BJ (cell line): ENCODE results near the gene TEX101. TPM values are rescaled to one million over a fixed set of nuclear protein-coding genes. Genes with fewer than 3 reads are reported as not detected.
"Not testable (repeated sequence)": the region's sequence is repeated elsewhere in the genome, so short reads cannot be mapped to it uniquely, and the experiment has no call there.

Source experiments
- CTCF ChIA-PET: fragments of 350-600 bp; formaldehyde crosslinking; extraction: SDS; loops from one replicate; lab custom pipeline; 2021; ENCODE audit warnings: antibody characterized with exemption, inconsistent platforms; lab: Yijun Ruan, JAX
- POLR2A ChIA-PET: fragments of 300-600 bp; sonication (Branson Sonifier 250); formaldehyde crosslinking; extraction: SDS; loops from one replicate; lab custom pipeline; 2021; ENCODE audit warnings: antibody characterized with exemption; lab: Charles Lee
- DNase-seq: peaks from one replicate; pipeline ENCODE4 v3.0.0-alpha.2; 2011; ENCODE audit warnings: low read depth
- H3K27me3 ChIP-seq: 2 replicates; pipeline ENCODE4 v1.6.0; 2011; ENCODE audit warnings: low read length; ENCODE audit not compliant: control insufficient read depth, insufficient read depth
- H3K36me3 ChIP-seq: 2 replicates; pipeline ENCODE4 v1.5.1; 2011; ENCODE audit warnings: low read length; ENCODE audit not compliant: control insufficient read depth, insufficient read depth
- H3K4me3 ChIP-seq: 2 replicates; pipeline ENCODE4 v1.5.1; 2011; ENCODE audit warnings: low read depth, mild to moderate bottlenecking, control low read depth, low read length
- polyA minus RNA-seq: library from RNA; depleted of rRNA, polyadenylated mRNA; stranded (reverse); fragments of >200 nt; gene quantifications from 2 replicates; pipeline ENCODE4 v1.2.3, GENCODE V29; 2011; rRNA and poly(A)+ RNA removed
- polyA plus RNA-seq: library from polyadenylated mRNA; depleted of rRNA; stranded (reverse); fragments of >200 nt; gene quantifications from 2 replicates; pipeline ENCODE4 v1.2.3, GENCODE V29; 2011; rRNA removed
- TF ChIP-seq, protein P1 (sequence below): IDR thresholded peaks from 2 replicates; pipeline ENCODE4 v1.5.1; 2011; ENCODE audit warnings: low read depth, mild to moderate bottlenecking, control low read depth, inconsistent platforms, low read length, moderate library complexity; ENCODE audit not compliant: insufficient read depth

TEX101 gene
- not detected in 2 replicates for polyA plus RNA-seq
- not detected in 2 replicates for polyA minus RNA-seq

DNA sequence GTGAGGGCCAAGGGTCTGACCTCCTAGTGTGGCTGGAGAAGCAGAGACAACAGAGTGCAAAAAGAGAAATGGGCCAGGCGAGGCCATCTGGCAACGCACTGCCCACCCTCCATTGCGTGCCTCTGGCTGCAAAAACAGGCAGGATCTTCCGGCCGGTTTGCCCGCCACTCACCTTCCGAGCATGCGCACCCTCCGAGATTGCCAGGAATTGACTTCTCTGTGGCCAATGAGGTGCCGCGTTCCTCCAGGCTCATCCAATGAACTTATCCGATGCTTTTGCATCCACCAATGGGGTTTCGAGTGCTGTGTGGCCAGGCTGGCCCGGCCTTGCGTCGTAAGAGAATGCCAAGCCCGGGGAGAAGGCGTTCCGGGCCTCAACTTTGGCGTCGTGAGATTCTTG is at the start of gene TEX101:
Gene TEX101 (plus strand): TSS at position 337 of the 400 bp plus-strand sequence. CDS start 1,030 bp downstream, outside the sequence.
- TF ChIP-seq, protein P1, sequence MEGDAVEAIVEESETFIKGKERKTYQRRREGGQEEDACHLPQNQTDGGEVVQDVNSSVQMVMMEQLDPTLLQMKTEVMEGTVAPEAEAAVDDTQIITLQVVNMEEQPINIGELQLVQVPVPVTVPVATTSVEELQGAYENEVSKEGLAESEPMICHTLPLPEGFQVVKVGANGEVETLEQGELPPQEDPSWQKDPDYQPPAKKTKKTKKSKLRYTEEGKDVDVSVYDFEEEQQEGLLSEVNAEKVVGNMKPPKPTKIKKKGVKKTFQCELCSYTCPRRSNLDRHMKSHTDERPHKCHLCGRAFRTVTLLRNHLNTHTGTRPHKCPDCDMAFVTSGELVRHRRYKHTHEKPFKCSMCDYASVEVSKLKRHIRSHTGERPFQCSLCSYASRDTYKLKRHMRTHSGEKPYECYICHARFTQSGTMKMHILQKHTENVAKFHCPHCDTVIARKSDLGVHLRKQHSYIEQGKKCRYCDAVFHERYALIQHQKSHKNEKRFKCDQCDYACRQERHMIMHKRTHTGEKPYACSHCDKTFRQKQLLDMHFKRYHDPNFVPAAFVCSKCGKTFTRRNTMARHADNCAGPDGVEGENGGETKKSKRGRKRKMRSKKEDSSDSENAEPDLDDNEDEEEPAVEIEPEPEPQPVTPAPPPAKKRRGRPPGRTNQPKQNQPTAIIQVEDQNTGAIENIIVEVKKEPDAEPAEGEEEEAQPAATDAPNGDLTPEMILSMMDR: no peak
- ChIA-PET CTCF (no interaction called here), POLR2A (no interaction called here)
- no peak for DNase-seq
- Histone ChIP-seq H3K27me3 (peaks cover 12% of the 10 kb centered on the region), H3K36me3 (no peaks in the 10 kb centered on the region), H3K4me3 (no peak within 1 kb of the TSS)

DNA sequence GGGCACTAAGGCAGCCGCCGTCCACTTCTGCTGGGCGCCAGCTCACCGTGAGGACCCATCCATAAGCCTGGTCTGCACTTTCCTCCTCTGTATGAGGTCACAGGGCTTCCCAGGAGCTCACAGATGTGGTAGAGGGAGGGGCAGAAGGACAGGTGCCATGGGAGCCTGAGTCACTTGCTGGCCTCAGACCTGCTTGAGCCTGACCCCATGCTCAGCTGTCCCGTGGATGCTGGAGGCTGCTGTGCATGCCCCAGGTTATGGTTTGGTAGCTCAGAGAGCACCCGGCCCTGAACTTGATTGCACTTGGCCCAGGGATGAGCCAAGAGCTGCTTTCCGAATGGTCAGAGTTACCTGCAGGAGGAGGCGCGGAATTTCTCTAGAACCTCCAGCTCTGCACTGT is 49.0 kb upstream of the TEX101 start:
- DNase-seq, POLR2A ChIA-PET, H3K4me3 ChIP-seq, H3K27me3 ChIP-seq, H3K36me3 ChIP-seq, CTCF ChIA-PET: not testable (repeated sequence)

DNA sequence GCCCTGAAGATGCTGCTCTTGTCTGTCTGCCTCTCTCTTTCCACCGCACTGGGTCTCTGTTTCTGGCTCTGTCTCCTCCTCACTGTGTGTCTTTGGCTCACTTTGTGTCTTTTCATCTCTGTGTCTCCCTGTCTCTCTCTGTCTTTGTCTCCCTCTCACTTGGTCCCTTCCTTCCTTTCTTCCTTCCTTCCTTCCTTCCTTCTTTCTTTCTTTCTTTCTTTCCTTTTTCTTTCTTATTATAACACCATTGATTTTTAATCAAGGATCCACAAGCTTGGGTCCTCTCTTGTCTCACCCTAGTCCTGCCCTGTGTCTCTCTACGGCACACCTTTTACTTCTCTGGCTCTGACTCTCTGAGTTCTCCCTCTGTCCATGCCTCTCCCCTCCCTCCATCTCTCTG is 46.9 kb upstream of the TEX101 start:
- POLR2A ChIA-PET: no interaction called here
- CTCF ChIA-PET: interaction anchor here (0.6 kb wide), 1 partner anchor 46 kb away, joined by 3 read pairs; no protein-coding TSS in a partner anchor
- Histone ChIP-seq H3K4me3 (no peak overlapping the region), H3K27me3 (0 out of 2 replicates have a peak, but pooled peaks cover 4% of the 10 kb centered on the region), H3K36me3 (no peaks in the 10 kb centered on the region)
- no peak for DNase-seq
- TF ChIP-seq, protein P1: no peak

- H3K36me3 ChIP-seq, H3K4me3 ChIP-seq, DNase-seq, H3K27me3 ChIP-seq, POLR2A ChIA-PET, CTCF ChIA-PET: not testable (repeated sequence)
Measured at GRCh38 chr19:43368897-43369296, 45.8 kb upstream of the TEX101 start.

GRCh38 chr19:43371909-43372308 is 42.8 kb upstream of the TEX101 start:
- Histone ChIP-seq H3K4me3 (no peak overlapping the region), H3K27me3 (0 out of 2 replicates have a peak, but pooled peaks cover 2% of the 10 kb centered on the region), H3K36me3 (no peaks in the 10 kb centered on the region)
- TF ChIP-seq, protein P1: no peak
- DNase-seq: no peak
- POLR2A ChIA-PET: no interaction called here
- CTCF ChIA-PET: no interaction called here

DNA sequence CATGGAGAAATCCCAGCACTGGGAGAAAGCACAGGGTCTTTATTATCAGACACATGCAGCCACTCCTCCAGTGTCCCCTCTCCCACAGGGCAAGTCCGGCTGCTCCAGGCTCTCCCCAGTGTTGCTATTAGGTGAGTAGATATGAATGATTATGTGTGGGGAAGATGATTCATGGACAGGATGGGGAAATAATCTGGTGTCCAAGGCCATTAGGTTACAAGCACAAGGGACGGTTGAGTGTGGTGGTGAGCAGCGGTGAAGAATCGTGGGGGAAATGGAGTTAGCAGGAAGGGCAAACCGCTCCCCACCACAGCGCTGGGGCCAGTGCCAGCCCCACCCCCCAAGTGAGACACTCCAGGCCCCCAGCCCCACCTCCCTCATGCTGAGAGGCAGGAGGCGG is 42.2 kb upstream of the TEX101 start:
- no peaks in the 10 kb centered on the region for H3K36me3 ChIP-seq
- 0 out of 2 replicates have a peak, but pooled peaks cover 2% of the 10 kb centered on the region for H3K27me3 ChIP-seq
- ChIA-PET CTCF (no interaction called here), POLR2A (no interaction called here)
- H3K4me3 ChIP-seq: no peak overlapping the region
- TF ChIP-seq, protein P1: no peak
- no peak for DNase-seq

GRCh38 chr19:43377624-43378023 is 37.1 kb upstream of the TEX101 start:
- CTCF ChIA-PET, POLR2A ChIA-PET, DNase-seq, H3K4me3 ChIP-seq, H3K36me3 ChIP-seq, H3K27me3 ChIP-seq: not testable (repeated sequence)
